Activated T-helper 9 cell treated with anti-CD3 and anti-CD28 coated beads, Interleukin-2, amount 50 U/mL, for 16 hours (primary cell): ENCODE measurements around the gene LRIG3.
"Not testable (repeated sequence)": the region's sequence is repeated elsewhere in the genome, so short reads cannot be mapped to it uniquely, and the experiment has no call there.

Experiments
- DNase-seq: peaks from one replicate; pipeline ENCODE4 v3.0.0-alpha.2; 2020; ENCODE audit warnings: low read depth

LRIG3 gene

DNA sequence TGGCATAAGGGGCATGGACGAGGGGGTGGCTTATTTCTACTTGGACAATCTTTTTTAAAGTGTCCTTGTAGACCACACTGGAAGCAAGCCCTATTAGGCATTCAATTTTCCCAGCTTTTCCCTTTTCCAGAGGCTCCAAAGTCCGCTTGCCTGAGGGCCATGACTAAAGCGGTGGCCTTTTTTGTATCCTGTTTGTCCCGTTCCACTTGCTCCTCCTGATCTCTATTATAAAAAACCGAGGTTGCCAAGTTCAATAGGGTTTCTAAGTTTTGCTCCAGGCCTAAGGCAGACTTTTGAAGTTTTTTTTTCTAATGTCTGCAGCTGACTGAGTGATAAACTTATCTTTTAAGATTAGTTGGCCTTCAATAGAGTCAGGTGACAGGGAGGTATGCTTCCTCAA lies 64.7 kb downstream of the LRIG3 start:
- not testable (repeated sequence) for DNase-seq

DNA sequence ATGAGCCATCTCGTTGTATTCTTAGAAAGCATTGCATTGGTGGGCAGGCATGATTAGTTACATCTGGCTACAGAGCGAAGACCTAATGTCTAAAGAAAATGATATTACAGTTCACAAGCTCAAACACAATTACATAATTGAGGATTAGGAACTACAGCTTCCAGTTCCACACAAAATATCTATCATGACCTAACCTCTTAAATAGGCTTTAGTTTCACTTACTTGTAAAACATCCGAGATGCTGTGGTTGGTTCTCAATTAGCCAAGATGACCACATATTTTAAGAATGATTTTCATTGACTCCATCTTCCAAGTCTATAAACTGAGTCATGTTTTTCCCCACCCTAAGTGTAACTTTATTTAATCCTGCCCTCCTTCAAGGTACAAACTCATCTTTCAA lies 69.5 kb downstream of the LRIG3 start:
- DNase-seq, result no peak

- no peak for DNase-seq
Observed at GRCh38 chr12:58847901-58848600, 72.3 kb downstream of the LRIG3 start.

- no peak for DNase-seq
Observed at GRCh38 chr12:58844161-58844560, 76.1 kb downstream of the LRIG3 start.

DNA sequence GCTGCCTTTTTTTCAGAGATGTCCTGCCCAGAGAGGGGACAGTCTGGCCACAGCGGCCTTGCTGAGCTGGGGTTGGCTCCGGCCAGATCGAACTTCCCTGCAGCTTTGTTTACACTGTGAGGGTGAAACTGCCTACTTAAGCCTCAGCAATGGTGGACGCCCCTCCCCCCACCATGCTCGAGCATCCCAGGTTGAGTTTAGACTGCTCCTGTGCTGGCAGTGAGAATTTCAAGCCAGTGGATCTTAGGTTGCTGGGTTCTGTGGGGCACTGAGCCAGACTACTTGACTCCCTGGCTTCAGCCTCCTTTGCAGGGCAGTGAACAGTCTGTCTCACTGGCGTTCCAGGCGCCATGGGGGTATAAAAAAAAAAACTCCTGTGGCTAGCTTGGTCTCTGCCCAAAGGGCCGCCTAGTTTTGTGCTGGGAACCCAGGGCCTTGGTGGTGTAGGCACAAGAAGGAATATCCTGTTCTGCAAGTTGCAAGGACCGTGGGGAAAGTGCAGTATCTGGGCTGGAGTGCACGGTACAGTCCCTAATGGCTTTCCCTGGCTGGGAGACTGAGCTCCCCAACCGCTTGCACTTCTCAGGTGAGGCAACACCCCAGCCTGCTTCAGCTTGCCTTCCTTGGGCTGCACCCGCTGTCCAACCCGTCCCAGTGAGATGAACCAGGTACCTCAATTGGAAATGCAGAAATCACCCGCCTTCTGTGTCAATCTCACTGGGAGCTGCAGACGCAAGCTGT lies 79.1 kb downstream of the LRIG3 start:
- DNase-seq, result no peak

GRCh38 chr12:58833853-58834252 lies 86.5 kb downstream of the LRIG3 start:
- DNase-seq, result no peak

- DNase-seq, result no peak
Observed at GRCh38 chr12:58832920-58833319, 87.4 kb downstream of the LRIG3 start.
